HL-60 (cell line): Measurements from ENCODE around the gene CHRD.

Experiments used
- POLR2AphosphoS5 ChIP-seq: IDR thresholded peaks from 2 replicates; pipeline ENCODE4 v1.6.1; 2012; ENCODE audit warnings: low read depth
- REST ChIP-seq: IDR thresholded peaks from 2 replicates; pipeline ENCODE4 v1.6.1; 2012; ENCODE audit warnings: low read depth; ENCODE audit not compliant: insufficient replicate concordance
- TF ChIP-seq, protein P1 (sequence below): IDR thresholded peaks from one replicate; pipeline ENCODE4 v1.5.1; 2011; ENCODE audit warnings: low read length, control low read depth, inconsistent platforms; ENCODE audit not compliant: insufficient read depth

DNA sequence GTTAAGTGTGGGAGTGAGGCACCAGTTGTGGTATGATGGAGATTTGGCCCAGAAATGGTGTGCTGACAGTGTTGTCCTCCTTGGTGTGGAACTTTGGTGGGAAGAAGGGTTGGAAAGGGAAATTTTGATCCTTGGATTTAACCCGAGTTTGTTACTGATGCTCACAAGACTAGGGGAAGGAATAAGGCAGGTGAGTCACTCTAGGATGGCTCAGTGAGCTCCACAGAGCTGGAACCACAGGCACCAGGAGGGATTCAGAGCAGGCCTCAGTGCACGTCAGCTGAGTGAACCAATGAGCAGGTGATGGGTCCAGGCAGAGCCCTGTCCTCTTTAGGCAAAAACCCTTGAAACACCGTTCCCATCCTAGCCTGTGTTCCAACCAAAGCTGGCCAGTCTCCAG is 11.4 kb downstream of the CHRD start:
- TF ChIP-seq REST (no peak), POLR2AphosphoS5 (no peak)
- TF ChIP-seq, protein P1, sequence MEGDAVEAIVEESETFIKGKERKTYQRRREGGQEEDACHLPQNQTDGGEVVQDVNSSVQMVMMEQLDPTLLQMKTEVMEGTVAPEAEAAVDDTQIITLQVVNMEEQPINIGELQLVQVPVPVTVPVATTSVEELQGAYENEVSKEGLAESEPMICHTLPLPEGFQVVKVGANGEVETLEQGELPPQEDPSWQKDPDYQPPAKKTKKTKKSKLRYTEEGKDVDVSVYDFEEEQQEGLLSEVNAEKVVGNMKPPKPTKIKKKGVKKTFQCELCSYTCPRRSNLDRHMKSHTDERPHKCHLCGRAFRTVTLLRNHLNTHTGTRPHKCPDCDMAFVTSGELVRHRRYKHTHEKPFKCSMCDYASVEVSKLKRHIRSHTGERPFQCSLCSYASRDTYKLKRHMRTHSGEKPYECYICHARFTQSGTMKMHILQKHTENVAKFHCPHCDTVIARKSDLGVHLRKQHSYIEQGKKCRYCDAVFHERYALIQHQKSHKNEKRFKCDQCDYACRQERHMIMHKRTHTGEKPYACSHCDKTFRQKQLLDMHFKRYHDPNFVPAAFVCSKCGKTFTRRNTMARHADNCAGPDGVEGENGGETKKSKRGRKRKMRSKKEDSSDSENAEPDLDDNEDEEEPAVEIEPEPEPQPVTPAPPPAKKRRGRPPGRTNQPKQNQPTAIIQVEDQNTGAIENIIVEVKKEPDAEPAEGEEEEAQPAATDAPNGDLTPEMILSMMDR: no peak
